Keratinocyte (primary cell): Measurements from ENCODE around the gene JAKMIP2. TPM values are rescaled to one million over a fixed set of nuclear protein-coding genes. Genes with fewer than 3 reads are reported as not detected.

ENCODE experiments used
- DNase-seq: peaks from one replicate; pipeline ENCODE4 v3.0.0-alpha.2; 2011; ENCODE audit warnings: low read depth, missing footprints, low spot score
- FAIRE-seq: peaks from 2 replicates; lab custom pipeline; 2011; peaks lifted over from hg19 to GRCh38; lab: Jason Lieb, UNC
- H2AFZ ChIP-seq: 2 replicates; pipeline ENCODE4 v1.6.0; 2012; ENCODE audit warnings: low read length, control low read depth, inconsistent platforms; ENCODE audit not compliant: control insufficient read depth
- H3K27ac ChIP-seq: 2 replicates; pipeline ENCODE4 v1.5.1; 2011; ENCODE audit warnings: low read length; ENCODE audit not compliant: control insufficient read depth, insufficient read depth
- H3K27me3 ChIP-seq: 3 replicates; pipeline ENCODE4 v1.6.0; 2011; ENCODE audit warnings: low read length; ENCODE audit not compliant: control insufficient read depth, insufficient read depth; ENCODE audit errors: extremely low read depth
- H3K36me3 ChIP-seq, 2 experiments: 2 replicates in 1 of 2; 3 replicates in 1 of 2; pipeline ENCODE4 v1.5.1; 2011; ENCODE audit warnings: low read length in 2 of 2, mild to moderate bottlenecking in 1 of 2; ENCODE audit not compliant: control insufficient read depth in 2 of 2, insufficient read depth in 2 of 2; ENCODE audit errors: extremely low read depth in 1 of 2
- H3K4me1 ChIP-seq: 3 replicates; pipeline ENCODE4 v1.5.1; 2011; ENCODE audit warnings: low read length; ENCODE audit not compliant: control insufficient read depth, insufficient read depth; ENCODE audit errors: extremely low read depth
- H3K4me2 ChIP-seq: 3 replicates; pipeline ENCODE4 v1.6.0; 2011; ENCODE audit warnings: low read depth, low read length; ENCODE audit not compliant: control insufficient read depth, insufficient read depth; ENCODE audit errors: extremely low read depth
- H3K4me3 ChIP-seq, 3 experiments: fragments of 200-600 bp in 1 of 3; sonication (generic) in 1 of 3; 2 replicates in 2 of 3; 3 replicates in 1 of 3; pipeline ENCODE4 v1.5.1; 2011 to 2016; ENCODE audit warnings: low read length in 3 of 3, mild to moderate bottlenecking in 3 of 3, control low read depth in 2 of 3, inconsistent platforms in 1 of 3, low read depth in 1 of 3, mixed read lengths in 1 of 3, mixed run types in 1 of 3, moderate library complexity in 1 of 3; ENCODE audit not compliant: control insufficient read depth in 2 of 3, insufficient read depth in 2 of 3; ENCODE audit errors: extremely low read depth in 1 of 3
- H3K79me2 ChIP-seq: 2 replicates; pipeline ENCODE4 v1.6.0; 2012; ENCODE audit warnings: low read length; ENCODE audit not compliant: control insufficient read depth, insufficient read depth
- H3K9ac ChIP-seq: 3 replicates; pipeline ENCODE4 v1.6.0; 2011; ENCODE audit warnings: low read length; ENCODE audit not compliant: control insufficient read depth, insufficient read depth; ENCODE audit errors: extremely low read depth
- H3K9me1 ChIP-seq: 3 replicates; pipeline ENCODE4 v1.6.0; 2011; ENCODE audit warnings: low read length; ENCODE audit not compliant: control insufficient read depth, insufficient read depth; ENCODE audit errors: extremely low read depth
- H3K9me3 ChIP-seq: 2 replicates; pipeline ENCODE4 v1.5.1; 2012; ENCODE audit warnings: low read depth, low read length; ENCODE audit not compliant: control insufficient read depth
- H4K20me1 ChIP-seq: 3 replicates; pipeline ENCODE4 v1.6.0; 2011; ENCODE audit warnings: low read length; ENCODE audit not compliant: control insufficient read depth, insufficient read depth; ENCODE audit errors: extremely low read depth
- CTCF ChIP-seq, 3 experiments: IDR thresholded peaks in 1 of 3; conservative IDR thresholded peaks in 1 of 3; optimal IDR thresholded peaks in 1 of 3; 2 replicates in 2 of 3; 3 replicates in 1 of 3; pipeline versions ENCODE3 to v1.5.1; 2011; ENCODE audit warnings: low read length in 3 of 3, mild to moderate bottlenecking in 3 of 3, moderate library complexity in 2 of 3, control low read depth in 1 of 3, inconsistent platforms in 1 of 3; ENCODE audit not compliant: insufficient read depth in 2 of 3; ENCODE audit errors: extremely low read depth in 1 of 3
- EZH2 ChIP-seq: IDR thresholded peaks from one replicate; pipeline ENCODE4 v1.6.1; 2012; ENCODE audit warnings: inconsistent platforms, mild to moderate bottlenecking, low read length, moderate library complexity
- dilution Hi-C: fragments of 300-500 bp; cut with MboI; formaldehyde crosslinking; loops from one replicate; pipeline ENCODE4 v1.7.0; 2020; ENCODE audit warnings: low sequenced_read_pairs; ENCODE audit not compliant: extremely low pct_ligation_motif_present
- polyA plus RNA-seq, 5 experiments: library from polyadenylated mRNA; depleted of rRNA in 3 of 5; stranded (reverse) in 3 of 5; stranded (forward) in 1 of 5; unstranded in 1 of 5; fragments of >200 nt; gene quantifications; 1 replicate in 1 of 5; 2 replicates in 3 of 5; 3 replicates in 1 of 5; pipeline versions ENCODE4 v1.2.1 to v1.2.3, GENCODE V29; 2011 to 2012; ENCODE audit warnings: missing spikeins in 2 of 5, low read depth in 1 of 5, low replicate concordance in 1 of 5

The JAKMIP2 gene
- polyA plus RNA-seq, 1 donor (not counting 4 experiments of a cell fraction or from before 2014, with no cell fraction given): not detected

DNA sequence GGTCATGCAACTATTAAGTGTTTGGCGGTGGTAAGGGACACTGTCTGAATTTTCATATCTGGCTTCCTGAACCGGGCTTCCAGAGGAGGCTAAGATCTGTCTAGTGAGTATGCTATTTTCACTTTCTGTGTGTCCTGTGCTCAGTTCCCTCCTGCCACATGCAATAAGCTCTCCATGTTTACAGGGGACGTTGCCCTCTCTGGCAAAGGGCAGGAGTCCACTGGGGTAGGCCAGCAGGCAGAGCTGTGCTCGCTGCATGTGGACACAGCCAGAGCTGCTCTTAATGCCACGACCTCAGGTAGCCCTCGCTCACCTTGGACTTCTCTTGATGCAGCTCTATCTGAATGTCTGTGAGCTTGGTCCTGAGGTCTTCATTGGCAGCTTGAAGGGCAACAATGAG is 111.2 kb downstream of the JAKMIP2 start:
- dilution Hi-C loops: no loop called here
- H3K27me3 ChIP-seq: no peaks in the 10 kb centered on the region
- no peaks in the 10 kb centered on the region for H3K79me2 ChIP-seq
- TF ChIP-seq EZH2: no peak
- no peak for TF ChIP-seq CTCF (optimal IDR thresholded peaks at IDR 0.05 in 1 of 3, IDR thresholded peaks at IDR 0.05 in 1 of 3, conservative IDR thresholded peaks at IDR 0.05 in 1 of 3; ENCODE audit: extremely low read depth in 1 of 3, insufficient read depth in 2 of 3, low read length in 3 of 3)
- H3K4me2 ChIP-seq: no peak overlapping the region
- H3K4me3 ChIP-seq: no peak overlapping the region
- DNase-seq (no peak), FAIRE-seq (no peak)
- H3K27ac ChIP-seq: no peak overlapping the region
- no peak overlapping the region for H3K9ac ChIP-seq
- no peaks in the 10 kb centered on the region for H4K20me1 ChIP-seq
- H3K4me1 ChIP-seq: no peaks in the 10 kb centered on the region
- no peaks in the 10 kb centered on the region for H3K9me1 ChIP-seq
- no peak overlapping the region for H2AFZ ChIP-seq
- no peaks in the 10 kb centered on the region for H3K9me3 ChIP-seq
- H3K36me3 ChIP-seq: no peaks in the 10 kb centered on the region

- dilution Hi-C loops: no loop called here
- no peak overlapping the region for H3K4me3 ChIP-seq
Measured at GRCh38 chr5:147670815-147671214, 111.7 kb downstream of the JAKMIP2 start.

More at GRCh38 chr5:147670815-147671214, 111.7 kb downstream of the JAKMIP2 start:
- no peaks in the 10 kb centered on the region for H3K79me2 ChIP-seq
- FAIRE-seq (no peak), DNase-seq (no peak)
- H4K20me1 ChIP-seq: no peaks in the 10 kb centered on the region
- H3K9me1 ChIP-seq: no peaks in the 10 kb centered on the region
- no peaks in the 10 kb centered on the region for H3K27me3 ChIP-seq
- no peak overlapping the region for H3K9ac ChIP-seq
- no peak for TF ChIP-seq CTCF (optimal IDR thresholded peaks at IDR 0.05 in 1 of 3, IDR thresholded peaks at IDR 0.05 in 1 of 3, conservative IDR thresholded peaks at IDR 0.05 in 1 of 3; ENCODE audit: extremely low read depth in 1 of 3, insufficient read depth in 2 of 3, low read length in 3 of 3)
- TF ChIP-seq EZH2: no peak
- H3K4me1 ChIP-seq: no peaks in the 10 kb centered on the region
- no peaks in the 10 kb centered on the region for H3K9me3 ChIP-seq
- no peak overlapping the region for H3K27ac ChIP-seq
- no peak overlapping the region for H2AFZ ChIP-seq
- H3K4me2 ChIP-seq: no peak overlapping the region
- H3K36me3 ChIP-seq: no peaks in the 10 kb centered on the region
